Suprapubic skin (tissue), 4 donors: ENCODE measurements around the gene MIA2. TPM values are rescaled to one million over a fixed set of nuclear protein-coding genes. Genes with fewer than 3 reads are reported as not detected.

Experiments
- DNase-seq, 2 donors: peaks; one replicate each; pipeline ENCODE4 v3.0.0-alpha.2; 2019; ENCODE audit warnings: low spot score in 2 of 2
- H3K27ac ChIP-seq: fragments of 200-600 bp; sonication (generic); one replicate; pipeline ENCODE4 v1.5.1; 2019
- H3K27me3 ChIP-seq: fragments of 200-600 bp; sonication (generic); one replicate; pipeline ENCODE4 v1.5.1; 2019
- H3K36me3 ChIP-seq: fragments of 200-600 bp; sonication (generic); one replicate; pipeline ENCODE4 v1.5.1; 2019
- H3K4me1 ChIP-seq: fragments of 200-600 bp; sonication (generic); one replicate; pipeline ENCODE4 v1.5.1; 2019
- H3K4me3 ChIP-seq: fragments of 200-600 bp; sonication (generic); one replicate; pipeline ENCODE4 v1.5.1; 2019; ENCODE audit warnings: mild to moderate bottlenecking
- H3K9me3 ChIP-seq: fragments of 200-600 bp; sonication (generic); one replicate; pipeline ENCODE4 v1.5.1; 2019
- CTCF ChIP-seq, 2 donors: fragments of 200-600 bp in 1 of 2; fragments of 450-650 bp in 1 of 2; sonication (generic) in 1 of 2; IDR thresholded peaks; one replicate each; pipeline ENCODE4 v1.5.1; 2016 to 2019; ENCODE audit warnings: antibody characterized with exemption in 2 of 2, mild to moderate bottlenecking in 1 of 2, moderate library complexity in 1 of 2
- EP300 ChIP-seq: sonication (generic); formaldehyde crosslinking; IDR thresholded peaks from one replicate; pipeline ENCODE4 v1.6.1; 2017; ENCODE audit warnings: antibody characterized with exemption
- POLR2A ChIP-seq, 2 donors: fragments of 450-650 bp; IDR thresholded peaks; one replicate each; pipeline ENCODE4 v1.6.1; 2017; ENCODE audit warnings: antibody characterized with exemption in 2 of 2, mild to moderate bottlenecking in 2 of 2, moderate library complexity in 2 of 2
- POLR2AphosphoS5 ChIP-seq, 3 donors: sonication (generic); formaldehyde crosslinking; IDR thresholded peaks; one replicate each; pipeline ENCODE4 v1.6.1; 2017; ENCODE audit warnings: antibody characterized with exemption in 3 of 3
- WGBS: methylation state at CpG from one replicate; pipeline ENCODE4 v1.1.5; 2018; 5-methylcytosine and 5-hydroxymethylcytosine counted together
- total RNA-seq, 4 donors: library from RNA; depleted of rRNA; stranded (reverse); fragments of >200 nt; gene quantifications; one replicate each; pipeline ENCODE4 v1.1.0, GENCODE V29; 2016

Gene MIA2
- total RNA-seq, 4 donors from 2014 or later = 15.3 to 19.4 (median 18.0) TPM

- TF ChIP-seq CTCF (IDR thresholded peaks at IDR 0.05) (no peak), POLR2A (IDR thresholded peaks at IDR 0.05) (no peak), POLR2AphosphoS5 (IDR thresholded peaks at IDR 0.05) (no peak), EP300 (no peak)
- H3K4me3 ChIP-seq = no peak overlapping the region
- DNase-seq = no peak
- WGBS = 96% methylated on average over 1 of the region's 1 CpG
- H3K36me3 ChIP-seq = no peaks in the 10 kb centered on the region
- no peaks in the 10 kb centered on the region for H3K27me3 ChIP-seq
- no peaks in the 10 kb centered on the region for H3K4me1 ChIP-seq
- no peak overlapping the region for H3K27ac ChIP-seq
- no peaks in the 10 kb centered on the region for H3K9me3 ChIP-seq
Measured at GRCh38 chr14:39240769-39241168, 7.1 kb downstream of the MIA2 start.

- H3K27ac ChIP-seq = no peak overlapping the region
- H3K4me3 ChIP-seq = no peak overlapping the region
- H3K27me3 ChIP-seq = no peaks in the 10 kb centered on the region
- WGBS = 81% methylated on average over 1 of the region's 1 CpG
- no peaks in the 10 kb centered on the region for H3K36me3 ChIP-seq
- no peaks in the 10 kb centered on the region for H3K9me3 ChIP-seq
- no peak for TF ChIP-seq POLR2AphosphoS5 (IDR thresholded peaks at IDR 0.05)
- no peak for TF ChIP-seq CTCF (IDR thresholded peaks at IDR 0.05)
- no peak for TF ChIP-seq EP300
- no peak for TF ChIP-seq POLR2A (IDR thresholded peaks at IDR 0.05)
- no peaks in the 10 kb centered on the region for H3K4me1 ChIP-seq
- DNase-seq = no peak
Measured at GRCh38 chr14:39241637-39242036, 7.9 kb downstream of the MIA2 start.

- Histone ChIP-seq H3K36me3 (no peaks in the 10 kb centered on the region), H3K27ac (no peak overlapping the region), H3K27me3 (no peaks in the 10 kb centered on the region), H3K9me3 (no peaks in the 10 kb centered on the region), H3K4me1 (no peaks in the 10 kb centered on the region), H3K4me3 (no peak overlapping the region)
- no peak for DNase-seq
- TF ChIP-seq EP300 (no peak), POLR2AphosphoS5 (IDR thresholded peaks at IDR 0.05) (no peak), POLR2A (IDR thresholded peaks at IDR 0.05) (no peak), CTCF (IDR thresholded peaks at IDR 0.05) (no peak)
- 83% methylated on average over 3 of the region's 3 CpGs for WGBS
Measured at GRCh38 chr14:39243831-39244230, 10.1 kb downstream of the MIA2 start.

- H3K4me1 ChIP-seq = no peaks in the 10 kb centered on the region
- H3K9me3 ChIP-seq = no peaks in the 10 kb centered on the region
- H3K4me3 ChIP-seq = no peak overlapping the region
- TF ChIP-seq POLR2A (IDR thresholded peaks at IDR 0.05) = no peak
- no peak for TF ChIP-seq CTCF (IDR thresholded peaks at IDR 0.05)
- TF ChIP-seq POLR2AphosphoS5 (IDR thresholded peaks at IDR 0.05) = no peak
- no peak for TF ChIP-seq EP300
- no peak for DNase-seq
- no peaks in the 10 kb centered on the region for H3K36me3 ChIP-seq
- 88% methylated on average over 1 of the region's 1 CpG for WGBS
- H3K27me3 ChIP-seq = no peaks in the 10 kb centered on the region
- no peak overlapping the region for H3K27ac ChIP-seq
Measured at GRCh38 chr14:39246618-39247017, 12.9 kb downstream of the MIA2 start.

- WGBS = 81% methylated on average over 1 of the region's 1 CpG
- TF ChIP-seq EP300 = no peak
- TF ChIP-seq POLR2AphosphoS5 (IDR thresholded peaks at IDR 0.05) = no peak
- no peak for TF ChIP-seq POLR2A (IDR thresholded peaks at IDR 0.05)
- no peak for TF ChIP-seq CTCF (IDR thresholded peaks at IDR 0.05)
- no peak for DNase-seq
- Histone ChIP-seq H3K36me3 (no peaks in the 10 kb centered on the region), H3K27me3 (no peaks in the 10 kb centered on the region), H3K4me1 (no peaks in the 10 kb centered on the region), H3K27ac (no peak overlapping the region), H3K9me3 (no peaks in the 10 kb centered on the region), H3K4me3 (no peak overlapping the region)
Measured at GRCh38 chr14:39247256-39247655, 13.5 kb downstream of the MIA2 start.
